ENCODE results near the gene ADAP2.

- TF ChIP-seq POLR2A (IDR thresholded peaks at IDR 0.05; ENCODE audit: low read depth, low read length): no peak
- no peak for TF ChIP-seq POLR2AphosphoS5 (IDR thresholded peaks at IDR 0.05; ENCODE audit: low read depth, low read length)
- no peak for TF ChIP-seq TAF1 (IDR thresholded peaks at IDR 0.05; ENCODE audit: borderline replicate concordance, low read depth, low read length)
These were observed 82.4 kb downstream of the ADAP2 start for GRCh38 chr17:31004160-31004559.
